Activated CD4-positive, alpha-beta T cell treated with anti-CD3 and anti-CD28 coated beads, Interleukin-2, Interleukin-6, amounts not matched to agents 100 ng/mL and 50 ng/mL, durations not matched to agents 16 hours and 8 hours (primary cell): Measurements from ENCODE around the gene CSRNP3.
"Not testable (repeated sequence)": the region's sequence is repeated elsewhere in the genome, so short reads cannot be mapped to it uniquely, and the experiment has no call there.

Source experiments
- DNase-seq: peaks from one replicate; pipeline ENCODE4 v3.0.0-alpha.2; 2020

Gene CSRNP3

GRCh38 chr2:165640247-165640929 lies 170.9 kb downstream of the CSRNP3 start:
- no peak for DNase-seq

- DNase-seq = no peak
These were observed 176.7 kb downstream of the CSRNP3 start for GRCh38 chr2:165645930-165646831.

GRCh38 chr2:165647409-165647808 lies 177.9 kb downstream of the CSRNP3 start:
- DNase-seq = no peak

- DNase-seq = no peak
These were observed 179.3 kb downstream of the CSRNP3 start for GRCh38 chr2:165648801-165649200.

GRCh38 chr2:165651233-165651632 lies 181.7 kb downstream of the CSRNP3 start:
- DNase-seq = no peak

GRCh38 chr2:165655661-165656060 lies 186.2 kb downstream of the CSRNP3 start:
- DNase-seq = no peak

- DNase-seq = no peak
These were observed 190.9 kb downstream of the CSRNP3 start for GRCh38 chr2:165660361-165660760.

- DNase-seq = no peak
These were observed 193.2 kb downstream of the CSRNP3 start for GRCh38 chr2:165662720-165663119.

GRCh38 chr2:165665614-165666013 lies 196.1 kb downstream of the CSRNP3 start:
- DNase-seq = no peak

GRCh38 chr2:165666073-165666472 lies 196.6 kb downstream of the CSRNP3 start:
- not testable (repeated sequence) for DNase-seq

- DNase-seq = no peak
These were observed 197.1 kb downstream of the CSRNP3 start for GRCh38 chr2:165666605-165667004.

- no peak for DNase-seq
These were observed 197.9 kb downstream of the CSRNP3 start for GRCh38 chr2:165667375-165667774.

- DNase-seq = no peak
These were observed 205.3 kb downstream of the CSRNP3 start for GRCh38 chr2:165674780-165675179.

GRCh38 chr2:165675551-165675968 lies 206.1 kb downstream of the CSRNP3 start:
- no peak for DNase-seq

GRCh38 chr2:165678882-165679281 lies 209.4 kb downstream of the CSRNP3 start:
- DNase-seq = no peak

- DNase-seq = no peak
These were observed 210.1 kb downstream of the CSRNP3 start for GRCh38 chr2:165679621-165680020.

- no peak for DNase-seq
These were observed 212.3 kb downstream of the CSRNP3 start for GRCh38 chr2:165681841-165682240.

- DNase-seq = no peak
These were observed 213.0 kb downstream of the CSRNP3 start for GRCh38 chr2:165682546-165682945.

- no peak for DNase-seq
These were observed 217.3 kb downstream of the CSRNP3 start for GRCh38 chr2:165686800-165687199.

GRCh38 chr2:165687426-165688002 lies 218.0 kb downstream of the CSRNP3 start:
- no peak for DNase-seq

- no peak for DNase-seq
These were observed 222.1 kb downstream of the CSRNP3 start for GRCh38 chr2:165691615-165692014.

- DNase-seq = no peak
These were observed 223.4 kb downstream of the CSRNP3 start for GRCh38 chr2:165692906-165693305.

GRCh38 chr2:165693838-165694237 lies 224.3 kb downstream of the CSRNP3 start:
- no peak for DNase-seq
